WTC11 (cell line): ENCODE measurements around the gene NFIA. TPM values are rescaled to one million over a fixed set of nuclear protein-coding genes. Genes with fewer than 3 reads are reported as not detected.
A peak's percentile ranks its signal among the peaks of the same experiment; 100 is the strongest.

Experiments used
- ATAC-seq: fragments of 200-7000 bp; cut with Tn5 transposase; 2 replicates; pipeline ENCODE4 v1.10.0; 2021; ENCODE audit warnings: mild to moderate bottlenecking, moderate library complexity
- CTCF ChIA-PET: fragments of 300-600 bp; sonication (Branson Sonifier 250); formaldehyde crosslinking; loops from one replicate; lab custom pipeline; 2021; ENCODE audit warnings: antibody characterized with exemption; lab: Charles Lee
- POLR2A ChIA-PET: fragments of 350-600 bp; sonication (Branson Sonifier 250); formaldehyde crosslinking; loops from one replicate; lab custom pipeline; 2021; ENCODE audit warnings: antibody characterized with exemption; lab: Charles Lee
- DNase-seq: peaks from one replicate; pipeline ENCODE4 v3.0.0; 2021; ENCODE audit warnings: low spot score
- H3K27ac Mint-ChIP-seq: 2 replicates; pipeline ENCODE4 v1.8.0; 2021; ENCODE audit warnings: mixed read lengths
- H3K27me3 Mint-ChIP-seq: 2 replicates; pipeline ENCODE4 v1.8.0; 2021; ENCODE audit warnings: low read depth, mild to moderate bottlenecking, moderate library complexity, mixed read lengths
- H3K36me3 Mint-ChIP-seq: 2 replicates; pipeline ENCODE4 v1.8.0; 2021; ENCODE audit warnings: mixed read lengths
- H3K4me1 Mint-ChIP-seq: 2 replicates; pipeline ENCODE4 v1.8.0; 2022; ENCODE audit warnings: mixed read lengths
- H3K4me3 Mint-ChIP-seq: 2 replicates; pipeline ENCODE4 v1.8.0; 2021; ENCODE audit warnings: mild to moderate bottlenecking, moderate library complexity, mixed read lengths
- H3K9me3 Mint-ChIP-seq: 2 replicates; pipeline ENCODE4 v1.8.0; 2021; ENCODE audit warnings: mixed read lengths
- EMX1 ChIP-seq: fragments of 250-450 bp; sonication (Bioruptor Pico); IDR thresholded peaks from 2 replicates; pipeline ENCODE4 v1.8.0; 2021; ENCODE audit warnings: mild to moderate bottlenecking
- ETV6 ChIP-seq: sonication (generic); formaldehyde crosslinking; IDR thresholded peaks from 2 replicates; pipeline ENCODE4 v1.8.1; 2022; ENCODE audit warnings: mild to moderate bottlenecking, missing genetic modification reagents
- GRHL2 ChIP-seq: fragments of 250-450 bp; sonication (Bioruptor Pico); IDR thresholded peaks from 2 replicates; pipeline ENCODE4 v1.8.0; 2022; ENCODE audit warnings: mild to moderate bottlenecking, moderate library complexity; ENCODE audit not compliant: insufficient replicate concordance, severe bottlenecking
- MYBL2 ChIP-seq: sonication (generic); formaldehyde crosslinking; IDR thresholded peaks from 2 replicates; pipeline ENCODE4 v1.8.1; 2023; ENCODE audit warnings: mild to moderate bottlenecking, moderate library complexity, missing genetic modification reagents
- NR3C1 ChIP-seq: sonication (generic); formaldehyde crosslinking; conservative IDR thresholded peaks from 2 replicates; pipeline ENCODE4 v1.8.1; 2023; ENCODE audit warnings: low read depth, mild to moderate bottlenecking, missing genetic modification reagents
- PRRX2 ChIP-seq: fragments of 250-450 bp; sonication (Bioruptor Pico); IDR thresholded peaks from 2 replicates; pipeline ENCODE4 v1.8.0; 2021; ENCODE audit warnings: mild to moderate bottlenecking
- RORB ChIP-seq: fragments of 250-450 bp; sonication (Bioruptor Pico); IDR thresholded peaks from 2 replicates; pipeline ENCODE4 v1.9.0; 2021; ENCODE audit warnings: mild to moderate bottlenecking
- TEAD4 ChIP-seq: sonication (generic); formaldehyde crosslinking; IDR thresholded peaks from 2 replicates; pipeline ENCODE4 v1.8.0; 2022; ENCODE audit warnings: mild to moderate bottlenecking, missing genetic modification reagents
- ZBTB21 ChIP-seq: sonication (generic); formaldehyde crosslinking; IDR thresholded peaks from 2 replicates; pipeline ENCODE4 v1.8.1; 2023; ENCODE audit warnings: mild to moderate bottlenecking, missing genetic modification reagents, borderline replicate concordance
- ZNF219 ChIP-seq: sonication (generic); formaldehyde crosslinking; IDR thresholded peaks from 2 replicates; pipeline ENCODE4 v1.8.0; 2023; ENCODE audit warnings: missing genetic modification reagents, mild to moderate bottlenecking, borderline replicate concordance
- ZNF232 ChIP-seq: sonication (generic); formaldehyde crosslinking; IDR thresholded peaks from 2 replicates; pipeline ENCODE4 v1.8.0; 2022; ENCODE audit warnings: mild to moderate bottlenecking, missing genetic modification reagents
- ZNF263 ChIP-seq: sonication (generic); formaldehyde crosslinking; IDR thresholded peaks from 2 replicates; pipeline ENCODE4 v1.8.1; 2022; ENCODE audit warnings: low read depth, mild to moderate bottlenecking, moderate library complexity, missing genetic modification reagents
- ZNF671 ChIP-seq: fragments of 250-450 bp; sonication (Bioruptor Pico); IDR thresholded peaks from 2 replicates; pipeline ENCODE4 v1.8.0; 2021; ENCODE audit warnings: mild to moderate bottlenecking
- total RNA-seq: library from RNA; stranded (reverse); gene quantifications from 3 replicates; pipeline ENCODE4 v1.2.3, GENCODE V29; 2021
- TF ChIP-seq, protein P1 (sequence below): sonication (generic); formaldehyde crosslinking; IDR thresholded peaks from 2 replicates; pipeline ENCODE4 v1.8.1; 2023; ENCODE audit warnings: mild to moderate bottlenecking, moderate library complexity, missing genetic modification reagents
- TF ChIP-seq, protein P2 (sequence below): sonication (generic); formaldehyde crosslinking; IDR thresholded peaks from 2 replicates; pipeline ENCODE4 v1.8.1; 2022; ENCODE audit warnings: low read depth, missing genetic modification reagents, borderline replicate concordance
- TF ChIP-seq, protein P3 (sequence below): fragments of 250-450 bp; sonication (Bioruptor Pico); IDR thresholded peaks from 2 replicates; pipeline ENCODE4 v1.9.0; 2021; ENCODE audit warnings: mild to moderate bottlenecking
- TF ChIP-seq, protein P4 (sequence below): sonication (generic); formaldehyde crosslinking; IDR thresholded peaks from 2 replicates; pipeline ENCODE4 v1.8.1; 2022; ENCODE audit warnings: missing genetic modification reagents, borderline replicate concordance
- TF ChIP-seq, protein P5 (sequence below): fragments of 250-450 bp; sonication (Bioruptor Pico); IDR thresholded peaks from 2 replicates; pipeline ENCODE4 v1.9.0; 2021; ENCODE audit warnings: moderate library complexity, mild to moderate bottlenecking, inconsistent platforms, borderline replicate concordance
- TF ChIP-seq, protein P6 (sequence below): sonication (generic); formaldehyde crosslinking; IDR thresholded peaks from 2 replicates; pipeline ENCODE4 v1.8.0; 2023; ENCODE audit warnings: missing genetic modification reagents, mild to moderate bottlenecking, borderline replicate concordance
- TF ChIP-seq, protein P7 (sequence below): sonication (generic); formaldehyde crosslinking; IDR thresholded peaks from 2 replicates; pipeline ENCODE4 v1.8.0; 2022; ENCODE audit warnings: mild to moderate bottlenecking, missing genetic modification reagents
- TF ChIP-seq, protein P8 (sequence below): fragments of 250-450 bp; sonication (Bioruptor Pico); IDR thresholded peaks from 2 replicates; pipeline ENCODE4 v1.9.0; 2021; ENCODE audit warnings: mild to moderate bottlenecking

The NFIA gene
- total RNA-seq, 1 experiment from 2014 or later: 16.7 TPM

DNA sequence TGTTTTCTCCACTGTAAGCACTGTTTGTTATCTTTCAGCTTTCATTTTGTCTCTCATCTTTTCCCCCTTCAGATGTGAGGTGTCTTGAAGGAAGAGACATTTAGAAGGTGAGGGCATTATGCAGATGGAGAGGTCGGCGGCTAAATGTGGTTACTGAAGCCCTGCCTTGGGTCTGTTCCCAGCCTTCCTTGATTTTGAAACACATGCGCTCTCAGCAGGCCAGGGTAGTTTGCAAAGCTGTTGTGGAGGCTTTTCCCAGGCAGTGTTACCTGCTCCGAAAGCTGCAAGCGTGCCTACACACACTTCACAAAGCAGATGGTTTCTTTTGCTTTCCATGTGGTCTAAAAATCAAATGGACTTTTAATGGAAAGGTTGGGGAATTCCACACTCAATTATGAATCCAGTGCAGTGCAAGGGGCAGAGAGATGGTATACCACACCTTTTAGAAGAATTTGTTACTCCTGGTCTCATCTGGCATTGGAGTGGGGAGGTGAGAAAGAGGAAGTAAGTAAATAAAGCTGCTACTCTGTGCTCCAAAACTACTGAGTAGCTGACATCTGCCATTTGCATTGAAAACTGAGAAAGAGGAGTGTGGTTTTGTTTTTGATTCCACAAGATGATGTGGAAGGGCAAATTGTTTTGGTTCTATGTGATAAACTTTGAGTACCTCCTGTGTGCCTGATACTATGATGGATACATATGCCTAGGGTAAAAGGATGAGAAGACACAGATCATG, 91.9 kb downstream of the NFIA start:
- ATAC-seq: peak; percentile 70
- no peaks in the 10 kb centered on the region for H3K9me3 Mint-ChIP-seq
- TF ChIP-seq NR3C1 (CRISPR knock-in tag) (no peak), ZNF263 (CRISPR knock-in tag) (no peak), ZNF219 (no peak), GRHL2 (CRISPR knock-in tag) (no peak), MYBL2 (CRISPR knock-in tag) (no peak), PRRX2 (CRISPR knock-in tag) (no peak), ZNF671 (no peak), ZBTB21 (CRISPR knock-in tag) (no peak)
- TF ChIP-seq, protein P1, sequence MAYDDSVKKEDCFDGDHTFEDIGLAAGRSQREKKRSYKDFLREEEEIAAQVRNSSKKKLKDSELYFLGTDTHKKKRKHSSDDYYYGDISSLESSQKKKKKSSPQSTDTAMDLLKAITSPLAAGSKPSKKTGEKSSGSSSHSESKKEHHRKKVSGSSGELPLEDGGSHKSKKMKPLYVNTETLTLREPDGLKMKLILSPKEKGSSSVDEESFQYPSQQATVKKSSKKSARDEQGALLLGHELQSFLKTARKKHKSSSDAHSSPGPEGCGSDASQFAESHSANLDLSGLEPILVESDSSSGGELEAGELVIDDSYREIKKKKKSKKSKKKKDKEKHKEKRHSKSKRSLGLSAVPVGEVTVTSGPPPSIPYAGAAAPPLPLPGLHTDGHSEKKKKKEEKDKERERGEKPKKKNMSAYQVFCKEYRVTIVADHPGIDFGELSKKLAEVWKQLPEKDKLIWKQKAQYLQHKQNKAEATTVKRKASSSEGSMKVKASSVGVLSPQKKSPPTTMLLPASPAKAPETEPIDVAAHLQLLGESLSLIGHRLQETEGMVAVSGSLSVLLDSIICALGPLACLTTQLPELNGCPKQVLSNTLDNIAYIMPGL (CRISPR knock-in tag): no peak
- no peak overlapping the region for H3K4me3 Mint-ChIP-seq
- peak overlapping the region; percentile 57 for H3K27ac Mint-ChIP-seq
- H3K27me3 Mint-ChIP-seq: no peaks in the 10 kb centered on the region
- DNase-seq: no peak
- H3K36me3 Mint-ChIP-seq: no peaks in the 10 kb centered on the region
- ChIA-PET CTCF (interaction anchor here (0.6 to 2.8 kb wide), 3 partner anchors 124 to 262 kb away, joined by 4 to 9 read pairs (median 7); no protein-coding TSS in a partner anchor), POLR2A (interaction anchor here (0.7 kb wide), 1 partner anchor 51 kb away, joined by 3 read pairs; no protein-coding TSS in a partner anchor)
- peaks cover 57% of the 10 kb centered on the region for H3K4me1 Mint-ChIP-seq

DNA sequence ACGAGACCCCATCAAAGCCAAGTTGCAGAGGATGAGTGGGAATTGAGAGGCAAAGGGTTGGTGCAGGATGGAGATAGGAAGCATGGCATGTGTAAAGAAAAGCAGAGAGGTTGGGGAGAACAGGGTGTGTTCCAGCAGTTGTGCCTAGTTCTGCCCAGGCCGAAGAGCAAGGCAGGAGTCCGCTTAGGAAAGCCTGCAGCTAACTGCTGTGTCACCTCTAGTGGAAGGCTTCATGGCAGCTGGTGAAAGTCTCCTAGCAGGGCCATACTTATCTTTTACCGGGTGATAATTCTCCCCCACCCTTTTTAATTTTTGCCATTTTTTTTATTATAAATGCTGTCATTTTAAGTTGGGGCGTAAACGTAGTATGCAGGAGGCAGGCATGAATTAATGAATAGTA, 93.6 kb downstream of the NFIA start:
- Mint-ChIP-seq H3K4me1 (peaks cover 46% of the 10 kb centered on the region), H3K27ac (peak overlapping the region; percentile 13; the same call in 1 of the 2 replicates), H3K4me3 (no peak overlapping the region), H3K27me3 (no peaks in the 10 kb centered on the region), H3K9me3 (no peaks in the 10 kb centered on the region), H3K36me3 (no peaks in the 10 kb centered on the region)
- ChIA-PET POLR2A (no interaction called here), CTCF (interaction anchor here (2.8 kb wide), 1 partner anchor 126 kb away, joined by 9 read pairs; no protein-coding TSS in a partner anchor)
- ATAC-seq (peak; percentile 22; the same call in 1 of the 2 replicates), DNase-seq (no peak)
- TF ChIP-seq, protein P2, sequence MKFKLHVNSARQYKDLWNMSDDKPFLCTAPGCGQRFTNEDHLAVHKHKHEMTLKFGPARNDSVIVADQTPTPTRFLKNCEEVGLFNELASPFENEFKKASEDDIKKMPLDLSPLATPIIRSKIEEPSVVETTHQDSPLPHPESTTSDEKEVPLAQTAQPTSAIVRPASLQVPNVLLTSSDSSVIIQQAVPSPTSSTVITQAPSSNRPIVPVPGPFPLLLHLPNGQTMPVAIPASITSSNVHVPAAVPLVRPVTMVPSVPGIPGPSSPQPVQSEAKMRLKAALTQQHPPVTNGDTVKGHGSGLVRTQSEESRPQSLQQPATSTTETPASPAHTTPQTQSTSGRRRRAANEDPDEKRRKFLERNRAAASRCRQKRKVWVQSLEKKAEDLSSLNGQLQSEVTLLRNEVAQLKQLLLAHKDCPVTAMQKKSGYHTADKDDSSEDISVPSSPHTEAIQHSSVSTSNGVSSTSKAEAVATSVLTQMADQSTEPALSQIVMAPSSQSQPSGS (CRISPR knock-in tag): no peak
- TF ChIP-seq, protein P3, sequence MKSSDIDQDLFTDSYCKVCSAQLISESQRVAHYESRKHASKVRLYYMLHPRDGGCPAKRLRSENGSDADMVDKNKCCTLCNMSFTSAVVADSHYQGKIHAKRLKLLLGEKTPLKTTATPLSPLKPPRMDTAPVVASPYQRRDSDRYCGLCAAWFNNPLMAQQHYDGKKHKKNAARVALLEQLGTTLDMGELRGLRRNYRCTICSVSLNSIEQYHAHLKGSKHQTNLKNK (CRISPR knock-in tag): no peak
- TF ChIP-seq, protein P4, sequence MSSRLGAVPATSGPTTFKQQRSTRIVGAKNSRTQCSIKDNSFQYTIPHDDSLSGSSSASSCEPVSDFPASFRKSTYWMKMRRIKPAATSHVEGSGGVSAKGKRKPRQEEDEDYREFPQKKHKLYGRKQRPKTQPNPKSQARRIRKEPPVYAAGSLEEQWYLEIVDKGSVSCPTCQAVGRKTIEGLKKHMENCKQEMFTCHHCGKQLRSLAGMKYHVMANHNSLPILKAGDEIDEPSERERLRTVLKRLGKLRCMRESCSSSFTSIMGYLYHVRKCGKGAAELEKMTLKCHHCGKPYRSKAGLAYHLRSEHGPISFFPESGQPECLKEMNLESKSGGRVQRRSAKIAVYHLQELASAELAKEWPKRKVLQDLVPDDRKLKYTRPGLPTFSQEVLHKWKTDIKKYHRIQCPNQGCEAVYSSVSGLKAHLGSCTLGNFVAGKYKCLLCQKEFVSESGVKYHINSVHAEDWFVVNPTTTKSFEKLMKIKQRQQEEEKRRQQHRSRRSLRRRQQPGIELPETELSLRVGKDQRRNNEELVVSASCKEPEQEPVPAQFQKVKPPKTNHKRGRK (CRISPR knock-in tag): no peak
- no peak for TF ChIP-seq RORB (CRISPR knock-in tag)
- TF ChIP-seq, protein P5, sequence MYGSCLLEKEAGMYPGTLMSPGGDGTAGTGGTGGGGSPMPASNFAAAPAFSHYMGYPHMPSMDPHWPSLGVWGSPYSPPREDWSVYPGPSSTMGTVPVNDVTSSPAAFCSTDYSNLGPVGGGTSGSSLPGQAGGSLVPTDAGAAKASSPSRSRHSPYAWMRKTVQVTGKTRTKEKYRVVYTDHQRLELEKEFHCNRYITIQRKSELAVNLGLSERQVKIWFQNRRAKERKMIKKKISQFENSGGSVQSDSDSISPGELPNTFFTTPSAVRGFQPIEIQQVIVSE (CRISPR knock-in tag): no peak
- no peak for TF ChIP-seq ZNF232 (CRISPR knock-in tag)
- TF ChIP-seq, protein P6, sequence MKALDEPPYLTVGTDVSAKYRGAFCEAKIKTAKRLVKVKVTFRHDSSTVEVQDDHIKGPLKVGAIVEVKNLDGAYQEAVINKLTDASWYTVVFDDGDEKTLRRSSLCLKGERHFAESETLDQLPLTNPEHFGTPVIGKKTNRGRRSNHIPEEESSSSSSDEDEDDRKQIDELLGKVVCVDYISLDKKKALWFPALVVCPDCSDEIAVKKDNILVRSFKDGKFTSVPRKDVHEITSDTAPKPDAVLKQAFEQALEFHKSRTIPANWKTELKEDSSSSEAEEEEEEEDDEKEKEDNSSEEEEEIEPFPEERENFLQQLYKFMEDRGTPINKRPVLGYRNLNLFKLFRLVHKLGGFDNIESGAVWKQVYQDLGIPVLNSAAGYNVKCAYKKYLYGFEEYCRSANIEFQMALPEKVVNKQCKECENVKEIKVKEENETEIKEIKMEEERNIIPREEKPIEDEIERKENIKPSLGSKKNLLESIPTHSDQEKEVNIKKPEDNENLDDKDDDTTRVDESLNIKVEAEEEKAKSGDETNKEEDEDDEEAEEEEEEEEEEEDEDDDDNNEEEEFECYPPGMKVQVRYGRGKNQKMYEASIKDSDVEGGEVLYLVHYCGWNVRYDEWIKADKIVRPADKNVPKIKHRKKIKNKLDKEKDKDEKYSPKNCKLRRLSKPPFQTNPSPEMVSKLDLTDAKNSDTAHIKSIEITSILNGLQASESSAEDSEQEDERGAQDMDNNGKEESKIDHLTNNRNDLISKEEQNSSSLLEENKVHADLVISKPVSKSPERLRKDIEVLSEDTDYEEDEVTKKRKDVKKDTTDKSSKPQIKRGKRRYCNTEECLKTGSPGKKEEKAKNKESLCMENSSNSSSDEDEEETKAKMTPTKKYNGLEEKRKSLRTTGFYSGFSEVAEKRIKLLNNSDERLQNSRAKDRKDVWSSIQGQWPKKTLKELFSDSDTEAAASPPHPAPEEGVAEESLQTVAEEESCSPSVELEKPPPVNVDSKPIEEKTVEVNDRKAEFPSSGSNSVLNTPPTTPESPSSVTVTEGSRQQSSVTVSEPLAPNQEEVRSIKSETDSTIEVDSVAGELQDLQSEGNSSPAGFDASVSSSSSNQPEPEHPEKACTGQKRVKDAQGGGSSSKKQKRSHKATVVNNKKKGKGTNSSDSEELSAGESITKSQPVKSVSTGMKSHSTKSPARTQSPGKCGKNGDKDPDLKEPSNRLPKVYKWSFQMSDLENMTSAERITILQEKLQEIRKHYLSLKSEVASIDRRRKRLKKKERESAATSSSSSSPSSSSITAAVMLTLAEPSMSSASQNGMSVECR (CRISPR knock-in tag): no peak
- TF ChIP-seq, protein P7, sequence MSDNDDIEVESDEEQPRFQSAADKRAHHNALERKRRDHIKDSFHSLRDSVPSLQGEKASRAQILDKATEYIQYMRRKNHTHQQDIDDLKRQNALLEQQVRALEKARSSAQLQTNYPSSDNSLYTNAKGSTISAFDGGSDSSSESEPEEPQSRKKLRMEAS (CRISPR knock-in tag): no peak
- no peak for TF ChIP-seq ETV6 (CRISPR knock-in tag)
- TF ChIP-seq TEAD4 (CRISPR knock-in tag): no peak
- TF ChIP-seq EMX1 (CRISPR knock-in tag): no peak
- TF ChIP-seq, protein P8, sequence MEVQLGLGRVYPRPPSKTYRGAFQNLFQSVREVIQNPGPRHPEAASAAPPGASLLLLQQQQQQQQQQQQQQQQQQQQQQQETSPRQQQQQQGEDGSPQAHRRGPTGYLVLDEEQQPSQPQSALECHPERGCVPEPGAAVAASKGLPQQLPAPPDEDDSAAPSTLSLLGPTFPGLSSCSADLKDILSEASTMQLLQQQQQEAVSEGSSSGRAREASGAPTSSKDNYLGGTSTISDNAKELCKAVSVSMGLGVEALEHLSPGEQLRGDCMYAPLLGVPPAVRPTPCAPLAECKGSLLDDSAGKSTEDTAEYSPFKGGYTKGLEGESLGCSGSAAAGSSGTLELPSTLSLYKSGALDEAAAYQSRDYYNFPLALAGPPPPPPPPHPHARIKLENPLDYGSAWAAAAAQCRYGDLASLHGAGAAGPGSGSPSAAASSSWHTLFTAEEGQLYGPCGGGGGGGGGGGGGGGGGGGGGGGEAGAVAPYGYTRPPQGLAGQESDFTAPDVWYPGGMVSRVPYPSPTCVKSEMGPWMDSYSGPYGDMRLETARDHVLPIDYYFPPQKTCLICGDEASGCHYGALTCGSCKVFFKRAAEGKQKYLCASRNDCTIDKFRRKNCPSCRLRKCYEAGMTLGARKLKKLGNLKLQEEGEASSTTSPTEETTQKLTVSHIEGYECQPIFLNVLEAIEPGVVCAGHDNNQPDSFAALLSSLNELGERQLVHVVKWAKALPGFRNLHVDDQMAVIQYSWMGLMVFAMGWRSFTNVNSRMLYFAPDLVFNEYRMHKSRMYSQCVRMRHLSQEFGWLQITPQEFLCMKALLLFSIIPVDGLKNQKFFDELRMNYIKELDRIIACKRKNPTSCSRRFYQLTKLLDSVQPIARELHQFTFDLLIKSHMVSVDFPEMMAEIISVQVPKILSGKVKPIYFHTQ: no peak
